Endodermal cell (in vitro differentiated cells): ENCODE results near the gene IL1B. TPM values are rescaled to one million over a fixed set of nuclear protein-coding genes. Genes with fewer than 3 reads are reported as not detected.

Source experiments
- DNase-seq: peaks from one replicate; pipeline ENCODE4 v3.0.0-alpha.2; 2017
- H3K27ac ChIP-seq: 2 replicates; pipeline ENCODE4 v1.5.1; 2013; ENCODE audit warnings: mild to moderate bottlenecking, low read depth, low read length, moderate library complexity
- H3K27me3 ChIP-seq: 2 replicates; pipeline ENCODE4 v1.6.1; 2013; ENCODE audit warnings: mild to moderate bottlenecking, low read length, moderate library complexity; ENCODE audit not compliant: insufficient read depth, control insufficient read depth, poor library complexity, severe bottlenecking
- H3K36me3 ChIP-seq: 2 replicates; pipeline ENCODE4 v1.7.0; 2013; ENCODE audit warnings: mild to moderate bottlenecking, low read length, moderate library complexity; ENCODE audit not compliant: control insufficient read depth, insufficient read depth
- H3K4me1 ChIP-seq: one replicate; pipeline ENCODE4 v1.7.0; 2013; ENCODE audit warnings: low read length; ENCODE audit not compliant: control insufficient read depth, insufficient read depth
- H3K4me3 ChIP-seq: 2 replicates; pipeline ENCODE4 v1.5.1; 2013; ENCODE audit warnings: mild to moderate bottlenecking, low read length, moderate library complexity
- H3K9ac ChIP-seq: 2 replicates; pipeline ENCODE4 v1.6.1; 2013; ENCODE audit warnings: mild to moderate bottlenecking, low read length, moderate library complexity; ENCODE audit not compliant: poor library complexity, severe bottlenecking; ENCODE audit errors: extremely low read depth
- H3K9me3 ChIP-seq: 2 replicates; pipeline ENCODE4 v1.6.1; 2013; ENCODE audit warnings: mild to moderate bottlenecking, low read length, moderate library complexity; ENCODE audit not compliant: control insufficient read depth
- H3K27ac Mint-ChIP-seq: 2 replicates; pipeline ENCODE4 v1.8.0; 2020; ENCODE audit warnings: mixed read lengths
- H3K27me3 Mint-ChIP-seq: 2 replicates; pipeline ENCODE4 v1.8.0; 2021; ENCODE audit warnings: mild to moderate bottlenecking, mixed read lengths; ENCODE audit not compliant: insufficient read depth
- H3K36me3 Mint-ChIP-seq: 2 replicates; pipeline ENCODE4 v1.8.0; 2020; ENCODE audit warnings: low read depth, mixed read lengths
- H3K4me1 Mint-ChIP-seq: 2 replicates; pipeline ENCODE4 v1.8.0; 2020; ENCODE audit warnings: mixed read lengths
- H3K4me3 Mint-ChIP-seq: 2 replicates; pipeline ENCODE4 v1.8.0; 2020; ENCODE audit warnings: mild to moderate bottlenecking, moderate library complexity, mixed read lengths
- H3K9me3 Mint-ChIP-seq: 2 replicates; pipeline ENCODE4 v1.8.0; 2020; ENCODE audit warnings: mild to moderate bottlenecking, mixed read lengths
- CTCF ChIP-seq: fragments of 200-600 bp; sonication (generic); conservative IDR thresholded peaks from 2 replicates; pipeline ENCODE4 v1.5.0; 2021; ENCODE audit warnings: antibody characterized with exemption, mild to moderate bottlenecking
- WGBS, 2 experiments: methylation state at CpG; one replicate each; pipeline versions ENCODE4 v1.1.5 to v1.1.7; 2013; ENCODE audit warnings: missing lambda C conversion rate in 2 of 2, mixed read lengths in 1 of 2; ENCODE audit not compliant: insufficient coverage in 1 of 2, insufficient read length in 1 of 2; 5-methylcytosine and 5-hydroxymethylcytosine counted together
- total RNA-seq, 2 donors: library from RNA; stranded (reverse); fragmentation: NEBNext Ultra II Directional in 1 of 2; extraction: Animal tissue kit (Norgen Biotek cat#: 25700) in 1 of 2; gene quantifications; 2 replicates in 1 of 2; 3 replicates in 1 of 2; pipeline ENCODE4 v1.2.1, GENCODE V29; 2021

Gene IL1B
- total RNA-seq, 2 donors from 2014 or later = not detected

GRCh38 chr2:112846031-112846430 is 9.5 kb upstream of the IL1B start:
- peaks cover 10% of the 10 kb centered on the region for H3K27me3 Mint-ChIP-seq
- H3K9me3 Mint-ChIP-seq = peaks cover 24% of the 10 kb centered on the region
- Histone ChIP-seq H3K4me1 (peaks cover 13% of the 10 kb centered on the region), H3K27ac (no peak overlapping the region), H3K9ac (no peak overlapping the region), H3K36me3 (no peaks in the 10 kb centered on the region), H3K9me3 (peaks cover 30% of the 10 kb centered on the region), H3K27me3 (no peaks in the 10 kb centered on the region), H3K4me3 (no peak overlapping the region)
- no peak for TF ChIP-seq CTCF
- H3K4me1 Mint-ChIP-seq = peaks cover 25% of the 10 kb centered on the region
- 94% methylated on average over 6 of the region's 6 CpGs for WGBS, 2 experiments
- peak; percentile 22 for DNase-seq
- H3K4me3 Mint-ChIP-seq = no peak overlapping the region
- peaks cover 5% of the 10 kb centered on the region for H3K36me3 Mint-ChIP-seq
- H3K27ac Mint-ChIP-seq = no peak overlapping the region

DNA sequence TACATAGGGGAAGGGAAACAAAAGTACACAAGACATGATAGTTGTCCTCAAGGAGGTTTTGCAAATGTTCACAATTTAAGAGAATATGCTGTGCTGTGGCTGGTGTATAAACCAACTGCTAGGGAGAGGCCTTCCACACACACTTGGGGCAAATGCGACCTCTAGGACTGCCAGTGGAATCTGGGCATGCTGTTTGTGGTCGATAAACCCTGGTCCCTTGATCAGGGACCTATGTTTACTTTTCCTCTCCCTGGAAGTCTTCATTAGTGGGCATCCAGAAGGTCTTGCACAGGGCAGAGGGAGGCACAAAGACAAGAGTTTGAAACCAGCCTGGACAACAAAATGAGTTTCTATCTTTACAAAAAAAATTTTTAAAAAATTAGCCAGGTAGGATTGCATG is 7.3 kb upstream of the IL1B start:
- WGBS, 2 experiments = 93 to 95% methylated on average over 2 of the region's 2 CpGs
- Histone ChIP-seq H3K4me3 (no peak overlapping the region), H3K9ac (no peak overlapping the region), H3K27ac (no peak overlapping the region), H3K36me3 (no peaks in the 10 kb centered on the region), H3K9me3 (peaks cover 15% of the 10 kb centered on the region), H3K4me1 (peaks cover 7% of the 10 kb centered on the region), H3K27me3 (no peaks in the 10 kb centered on the region)
- Mint-ChIP-seq H3K36me3 (no peaks in the 10 kb centered on the region), H3K27me3 (peaks cover 14% of the 10 kb centered on the region), H3K4me3 (no peak overlapping the region), H3K4me1 (peaks cover 10% of the 10 kb centered on the region), H3K27ac (no peak overlapping the region), H3K9me3 (peaks cover 10% of the 10 kb centered on the region)
- TF ChIP-seq CTCF = no peak
- no peak for DNase-seq

GRCh38 chr2:112843288-112843687 is 6.7 kb upstream of the IL1B start:
- no peaks in the 10 kb centered on the region for H3K27me3 ChIP-seq
- Mint-ChIP-seq H3K27me3 (peaks cover 14% of the 10 kb centered on the region), H3K36me3 (no peaks in the 10 kb centered on the region), H3K27ac (no peak overlapping the region), H3K4me3 (no peak overlapping the region), H3K4me1 (peaks cover 5% of the 10 kb centered on the region), H3K9me3 (peaks cover 10% of the 10 kb centered on the region)
- H3K36me3 ChIP-seq = no peaks in the 10 kb centered on the region
- H3K9ac ChIP-seq = no peak overlapping the region
- no peak overlapping the region for H3K4me3 ChIP-seq
- 86 to 94% methylated on average over 1 to 2 of the region's 2 CpGs for WGBS, 2 experiments
- no peak overlapping the region for H3K27ac ChIP-seq
- peaks cover 15% of the 10 kb centered on the region for H3K9me3 ChIP-seq
- no peak for DNase-seq
- peaks cover 3% of the 10 kb centered on the region for H3K4me1 ChIP-seq
- TF ChIP-seq CTCF = no peak
